Breast epithelium (tissue), 4 donors: ENCODE measurements around the gene SLC45A3. TPM values are rescaled to one million over a fixed set of nuclear protein-coding genes. Genes with fewer than 3 reads are reported as not detected.

Experiments
- DNase-seq, 2 donors: peaks; one replicate each; pipeline ENCODE4 v3.0.0-alpha.2; 2019; ENCODE audit warnings: low spot score in 2 of 2
- H3K27ac ChIP-seq, 2 donors: fragments of 200-600 bp; sonication (generic) in 1 of 2; one replicate each; pipeline ENCODE4 v1.5.1; 2016 to 2019; ENCODE audit warnings: mild to moderate bottlenecking in 1 of 2
- H3K27me3 ChIP-seq, 2 donors: fragments of 200-600 bp; sonication (generic) in 1 of 2; one replicate each; pipeline versions ENCODE4 v1.5.1 to v1.6.0; 2017 to 2019; ENCODE audit warnings: control low read depth in 1 of 2, mild to moderate bottlenecking in 1 of 2
- H3K36me3 ChIP-seq: fragments of 200-600 bp; one replicate; pipeline ENCODE4 v1.5.1; 2019
- H3K4me1 ChIP-seq, 2 donors: fragments of 200-600 bp; sonication (generic); one replicate each; pipeline ENCODE4 v1.5.1; 2016 to 2019; ENCODE audit warnings: control low read depth in 1 of 2
- H3K4me3 ChIP-seq, 3 donors: fragments of 200-600 bp; sonication (generic); 1 replicate in 2 of 3; 2 replicates in 1 of 3; pipeline ENCODE4 v1.5.1; 2016 to 2019; ENCODE audit warnings: mild to moderate bottlenecking in 3 of 3, moderate library complexity in 2 of 3
- H3K9me3 ChIP-seq, 2 donors: fragments of 200-600 bp; sonication (generic) in 1 of 2; one replicate each; pipeline ENCODE4 v1.5.1; 2016 to 2019; ENCODE audit warnings: control low read depth in 1 of 2
- POLR2A ChIP-seq: fragments of 450-650 bp; IDR thresholded peaks from one replicate; pipeline ENCODE4 v1.6.1; 2016; ENCODE audit warnings: antibody characterized with exemption, mild to moderate bottlenecking, moderate library complexity
- POLR2AphosphoS5 ChIP-seq, 3 donors: sonication (generic); formaldehyde crosslinking; IDR thresholded peaks; one replicate each; pipeline ENCODE4 v1.6.1; 2017; ENCODE audit warnings: antibody characterized with exemption in 3 of 3
- intact Hi-C: fragments of 100-400 bp; cut with DNase I; formaldehyde crosslinking; loops from one replicate; pipeline ENCODE4 v1.15.1; 2023; ENCODE audit warnings: low total_unique reads
- total RNA-seq, 3 donors: library from RNA; depleted of rRNA; stranded (reverse); fragments of >200 nt; gene quantifications; one replicate each; pipeline ENCODE4 v1.1.0, GENCODE V29; 2016
- TF ChIP-seq, protein P1 (sequence below), 3 donors: fragments of 450-650 bp; IDR thresholded peaks; one replicate each; pipeline ENCODE4 v1.5.1; 2016 to 2017; ENCODE audit warnings: antibody characterized with exemption in 3 of 3, mild to moderate bottlenecking in 3 of 3, moderate library complexity in 3 of 3

SLC45A3 gene
- total RNA-seq, 3 donors from 2014 or later: 1.3 to 2.9 (median 1.6) TPM

DNA sequence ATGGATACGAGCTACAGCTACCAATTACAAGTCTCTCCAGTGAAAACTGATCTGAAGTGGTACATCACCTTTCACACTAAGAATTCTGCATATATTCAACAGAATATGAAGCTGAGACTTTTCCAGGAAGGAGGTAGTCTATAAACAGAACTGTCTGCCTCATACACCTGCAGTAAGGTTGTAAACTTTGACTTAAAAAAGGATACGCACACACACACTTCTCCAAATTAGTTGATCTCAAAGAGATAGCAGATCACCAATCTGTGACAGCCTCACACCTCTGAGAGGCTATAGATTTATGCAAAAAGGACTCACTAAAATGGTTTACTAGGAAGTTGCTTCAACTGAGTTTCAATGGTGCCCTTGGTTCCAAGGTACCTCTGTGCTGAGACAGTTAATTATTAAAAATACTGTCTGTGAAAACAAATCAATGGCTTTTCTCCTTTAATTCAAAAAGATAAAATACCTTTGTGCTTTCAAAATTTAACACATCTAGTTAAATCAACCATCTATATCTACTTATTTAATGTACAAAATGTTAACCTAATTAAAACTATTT, 66.4 kb downstream of the SLC45A3 start:
- intact Hi-C loops: no loop called here
- DNase-seq: no peak
- H3K4me1 ChIP-seq: no peaks in the 10 kb centered on the region
- H3K36me3 ChIP-seq: no peaks in the 10 kb centered on the region
- no peaks in the 10 kb centered on the region for H3K27me3 ChIP-seq
- no peak for TF ChIP-seq POLR2A
- no peak for TF ChIP-seq POLR2AphosphoS5 (IDR thresholded peaks at IDR 0.05)
- TF ChIP-seq, protein P1, sequence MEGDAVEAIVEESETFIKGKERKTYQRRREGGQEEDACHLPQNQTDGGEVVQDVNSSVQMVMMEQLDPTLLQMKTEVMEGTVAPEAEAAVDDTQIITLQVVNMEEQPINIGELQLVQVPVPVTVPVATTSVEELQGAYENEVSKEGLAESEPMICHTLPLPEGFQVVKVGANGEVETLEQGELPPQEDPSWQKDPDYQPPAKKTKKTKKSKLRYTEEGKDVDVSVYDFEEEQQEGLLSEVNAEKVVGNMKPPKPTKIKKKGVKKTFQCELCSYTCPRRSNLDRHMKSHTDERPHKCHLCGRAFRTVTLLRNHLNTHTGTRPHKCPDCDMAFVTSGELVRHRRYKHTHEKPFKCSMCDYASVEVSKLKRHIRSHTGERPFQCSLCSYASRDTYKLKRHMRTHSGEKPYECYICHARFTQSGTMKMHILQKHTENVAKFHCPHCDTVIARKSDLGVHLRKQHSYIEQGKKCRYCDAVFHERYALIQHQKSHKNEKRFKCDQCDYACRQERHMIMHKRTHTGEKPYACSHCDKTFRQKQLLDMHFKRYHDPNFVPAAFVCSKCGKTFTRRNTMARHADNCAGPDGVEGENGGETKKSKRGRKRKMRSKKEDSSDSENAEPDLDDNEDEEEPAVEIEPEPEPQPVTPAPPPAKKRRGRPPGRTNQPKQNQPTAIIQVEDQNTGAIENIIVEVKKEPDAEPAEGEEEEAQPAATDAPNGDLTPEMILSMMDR (IDR thresholded peaks at IDR 0.05): no peak
- H3K27ac ChIP-seq: no peak overlapping the region
- no peaks in the 10 kb centered on the region for H3K9me3 ChIP-seq
- no peak overlapping the region for H3K4me3 ChIP-seq

DNA sequence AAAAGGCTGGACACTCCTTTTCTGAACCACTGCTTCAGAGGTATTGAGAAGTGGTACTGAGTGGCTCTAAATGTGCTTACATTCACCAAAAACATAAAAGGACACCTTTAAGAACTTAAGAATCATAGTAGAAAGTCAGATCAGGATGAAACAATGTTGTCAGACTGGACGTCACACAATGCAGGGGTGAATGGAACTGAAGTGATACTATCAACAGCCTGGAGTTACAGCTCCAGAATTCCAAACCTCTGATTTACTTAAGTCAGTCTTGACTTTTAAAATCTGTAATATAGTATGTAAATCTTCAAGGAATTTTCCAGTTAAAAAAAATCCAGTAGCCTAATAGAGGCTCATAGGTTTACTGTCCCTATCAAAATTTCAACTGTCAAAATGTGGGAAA, 67.8 kb downstream of the SLC45A3 start:
- H3K27me3 ChIP-seq: no peaks in the 10 kb centered on the region
- no peak for DNase-seq
- intact Hi-C loops: no loop called here
- TF ChIP-seq, protein P1 (IDR thresholded peaks at IDR 0.05): no peak
- TF ChIP-seq POLR2A: no peak
- TF ChIP-seq POLR2AphosphoS5 (IDR thresholded peaks at IDR 0.05): no peak
- H3K27ac ChIP-seq: no peak overlapping the region
- no peaks in the 10 kb centered on the region for H3K4me1 ChIP-seq
- H3K9me3 ChIP-seq: no peaks in the 10 kb centered on the region
- no peak overlapping the region for H3K4me3 ChIP-seq
- no peaks in the 10 kb centered on the region for H3K36me3 ChIP-seq

DNA sequence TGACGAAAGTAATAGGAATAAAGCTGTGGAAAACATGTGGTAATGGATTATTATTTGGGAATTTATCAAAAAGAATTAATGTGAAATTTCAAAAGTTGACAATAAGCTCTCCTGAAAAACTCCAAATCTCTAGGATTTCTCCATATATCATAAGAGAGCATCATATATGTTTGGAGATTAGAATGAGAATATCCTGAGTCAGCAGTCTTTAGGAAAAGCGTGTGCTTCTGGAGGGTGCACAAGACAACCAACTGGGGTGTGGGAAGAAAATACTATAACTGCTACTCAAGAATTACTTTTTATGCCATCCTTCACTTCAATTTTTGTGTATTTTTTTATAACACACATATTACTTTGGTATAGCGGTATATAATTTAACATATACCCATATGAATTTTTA, 68.2 kb downstream of the SLC45A3 start:
- Histone ChIP-seq H3K4me1 (no peaks in the 10 kb centered on the region), H3K36me3 (no peaks in the 10 kb centered on the region), H3K27me3 (no peaks in the 10 kb centered on the region), H3K27ac (no peak overlapping the region), H3K4me3 (no peak overlapping the region), H3K9me3 (no peaks in the 10 kb centered on the region)
- TF ChIP-seq POLR2A (no peak), POLR2AphosphoS5 (IDR thresholded peaks at IDR 0.05) (no peak)
- TF ChIP-seq, protein P1 (IDR thresholded peaks at IDR 0.05): no peak
- DNase-seq: no peak
- intact Hi-C loops: no loop called here

DNA sequence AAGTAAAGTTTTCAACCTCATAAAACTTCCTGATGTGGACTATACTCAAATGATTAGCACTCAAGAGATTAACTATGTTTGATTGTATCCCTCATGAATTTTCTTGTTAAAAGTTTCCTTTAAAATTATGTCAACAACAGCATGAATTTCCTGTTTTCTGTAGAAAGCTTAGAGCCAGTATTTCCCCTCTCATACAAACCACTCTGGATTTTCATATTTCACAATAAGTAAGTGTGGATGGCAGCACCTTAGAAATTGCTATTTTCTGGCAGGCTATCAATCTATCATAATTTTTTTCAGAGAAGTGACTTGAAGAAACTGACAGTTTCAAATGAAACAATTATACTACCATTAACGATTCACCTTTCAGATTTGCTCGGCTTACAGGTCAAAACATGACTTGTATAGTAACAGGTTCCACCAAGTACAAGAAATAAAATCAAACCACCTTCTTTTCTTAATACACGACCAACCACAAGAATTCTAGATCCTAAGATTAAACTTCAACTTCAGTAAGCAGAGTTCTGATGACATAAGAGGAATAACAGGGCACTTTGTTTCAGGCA, 69.3 kb downstream of the SLC45A3 start:
- TF ChIP-seq, protein P1 (IDR thresholded peaks at IDR 0.05): no peak
- TF ChIP-seq POLR2A (no peak), POLR2AphosphoS5 (IDR thresholded peaks at IDR 0.05) (no peak)
- no peaks in the 10 kb centered on the region for H3K36me3 ChIP-seq
- no peaks in the 10 kb centered on the region for H3K27me3 ChIP-seq
- H3K4me3 ChIP-seq: no peak overlapping the region
- H3K4me1 ChIP-seq: no peaks in the 10 kb centered on the region
- intact Hi-C loops: no loop called here
- no peak for DNase-seq
- peak overlapping the region; percentile 45 to 77 for H3K27ac ChIP-seq
- no peaks in the 10 kb centered on the region for H3K9me3 ChIP-seq

DNA sequence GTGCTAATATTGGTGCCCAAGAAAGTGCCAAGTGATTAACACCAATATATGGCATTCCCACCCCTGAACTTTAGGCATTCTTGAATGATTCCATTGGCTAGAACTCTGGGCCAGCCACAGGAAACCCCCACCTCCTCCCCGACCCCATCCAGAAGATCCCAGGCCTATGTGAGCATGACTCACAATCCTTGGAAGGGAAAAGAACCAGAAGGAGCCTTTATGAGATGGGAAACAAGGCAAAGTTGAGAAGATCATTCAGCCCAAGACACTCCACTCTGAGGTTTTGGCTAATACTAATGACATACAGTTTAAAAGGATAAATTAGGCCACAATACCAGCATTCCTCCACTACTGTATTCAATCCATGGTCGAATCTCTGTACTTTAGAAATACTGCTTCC, 70.3 kb downstream of the SLC45A3 start:
- H3K27me3 ChIP-seq: no peaks in the 10 kb centered on the region
- peak overlapping the region; percentile 45 to 77 for H3K27ac ChIP-seq
- no peaks in the 10 kb centered on the region for H3K36me3 ChIP-seq
- no peaks in the 10 kb centered on the region for H3K9me3 ChIP-seq
- no peaks in the 10 kb centered on the region for H3K4me1 ChIP-seq
- intact Hi-C loops: no loop called here
- DNase-seq: no peak
- TF ChIP-seq, protein P1 (IDR thresholded peaks at IDR 0.05): no peak
- TF ChIP-seq POLR2AphosphoS5 (IDR thresholded peaks at IDR 0.05): no peak
- no peak for TF ChIP-seq POLR2A
- no peak overlapping the region for H3K4me3 ChIP-seq

Other genes with a start within 250 kb of the SLC45A3 start
- gene BLACAT1, start 224.5 kb downstream of the SLC45A3 start, total RNA-seq: 1 to 10 TPM in 1 of 3 donors, under 1 TPM in 1, not detected in 1; 0.66 to 1.5 TPM
- 10 to 100 TPM in 1 of 3 donors, 1 to 10 TPM in 2; 1.4 to 12.3 (median 9.2) TPM for gene CDK18, start 175.8 kb downstream of the SLC45A3 start, total RNA-seq
- gene ELK4, start 48.5 kb downstream of the SLC45A3 start, total RNA-seq: 10 to 100 TPM; 22.6 to 32.5 (median 26.5) TPM
- gene NUCKS1, start 69.7 kb upstream of the SLC45A3 start, total RNA-seq: 100 to 1,000 TPM in 1 of 3 donors, 10 to 100 TPM in 2; 80.6 to 188 (median 86.9) TPM
- 10 to 100 TPM; 22.4 to 30.3 (median 23.9) TPM for gene RAB29, start 95.0 kb upstream of the SLC45A3 start, total RNA-seq
- 10 to 100 TPM; 13.9 to 18.0 (median 16.8) TPM for gene SLC41A1, start 132.7 kb upstream of the SLC45A3 start, total RNA-seq
- under 1 TPM; 0.15 to 0.33 (median 0.16) TPM for gene PM20D1, start 169.6 kb upstream of the SLC45A3 start, total RNA-seq